ENCODE results near the gene BCDIN3D.
"Not testable (repeated sequence)": the region's sequence is repeated elsewhere in the genome, so short reads cannot be mapped to it uniquely, and the experiment has no call there.

Gene BCDIN3D, protein sequence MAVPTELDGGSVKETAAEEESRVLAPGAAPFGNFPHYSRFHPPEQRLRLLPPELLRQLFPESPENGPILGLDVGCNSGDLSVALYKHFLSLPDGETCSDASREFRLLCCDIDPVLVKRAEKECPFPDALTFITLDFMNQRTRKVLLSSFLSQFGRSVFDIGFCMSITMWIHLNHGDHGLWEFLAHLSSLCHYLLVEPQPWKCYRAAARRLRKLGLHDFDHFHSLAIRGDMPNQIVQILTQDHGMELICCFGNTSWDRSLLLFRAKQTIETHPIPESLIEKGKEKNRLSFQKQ

GRCh38 chr12:49842519-49843352, at the start of gene BCDIN3D:
TSS of gene BCDIN3D (minus strand) at chr12:49843106. CDS start at chr12:49843087, 19 bp downstream.
- DNase-seq (ENCODE audit: low read depth in 1 of 2, low spot score in 1 of 2): peak; percentile 86 to 89

GRCh38 chr12:49892084-49892731, 49.3 kb upstream of the BCDIN3D start:
- no peak for DNase-seq (ENCODE audit: low read depth in 1 of 2, low spot score in 1 of 2)

DNA sequence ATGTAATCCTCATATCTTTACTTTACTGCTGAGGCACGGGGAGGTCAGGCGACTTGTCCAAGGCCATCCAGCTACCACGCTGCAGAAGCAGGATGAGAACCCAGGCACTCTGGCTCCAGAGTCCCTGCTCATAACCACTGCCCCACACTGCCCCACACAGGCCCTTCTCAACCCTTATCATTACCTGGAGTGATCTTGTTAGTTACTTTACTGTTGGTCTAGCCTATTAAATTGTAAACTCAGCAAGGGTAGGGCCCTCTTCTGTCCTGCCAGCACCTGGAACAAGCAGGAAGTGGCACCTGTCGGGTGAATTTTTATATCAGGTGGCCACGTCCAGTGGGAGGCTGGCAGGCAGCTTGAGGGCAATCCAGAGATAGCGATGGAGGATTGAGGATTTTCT, 48.6 kb upstream of the BCDIN3D start:
- no peak for DNase-seq (ENCODE audit: low read depth in 1 of 2, low spot score in 1 of 2)

GRCh38 chr12:49891012-49891411, 48.1 kb upstream of the BCDIN3D start:
- DNase-seq (ENCODE audit: low read depth in 1 of 2, low spot score in 1 of 2): no peak

- DNase-seq (ENCODE audit: low read depth in 1 of 2, low spot score in 1 of 2): no peak
These were observed 47.2 kb upstream of the BCDIN3D start for GRCh38 chr12:49890096-49890461.

- DNase-seq (ENCODE audit: low read depth in 1 of 2, low spot score in 1 of 2): no peak
These were observed 46.6 kb upstream of the BCDIN3D start for GRCh38 chr12:49889361-49890095.

DNA sequence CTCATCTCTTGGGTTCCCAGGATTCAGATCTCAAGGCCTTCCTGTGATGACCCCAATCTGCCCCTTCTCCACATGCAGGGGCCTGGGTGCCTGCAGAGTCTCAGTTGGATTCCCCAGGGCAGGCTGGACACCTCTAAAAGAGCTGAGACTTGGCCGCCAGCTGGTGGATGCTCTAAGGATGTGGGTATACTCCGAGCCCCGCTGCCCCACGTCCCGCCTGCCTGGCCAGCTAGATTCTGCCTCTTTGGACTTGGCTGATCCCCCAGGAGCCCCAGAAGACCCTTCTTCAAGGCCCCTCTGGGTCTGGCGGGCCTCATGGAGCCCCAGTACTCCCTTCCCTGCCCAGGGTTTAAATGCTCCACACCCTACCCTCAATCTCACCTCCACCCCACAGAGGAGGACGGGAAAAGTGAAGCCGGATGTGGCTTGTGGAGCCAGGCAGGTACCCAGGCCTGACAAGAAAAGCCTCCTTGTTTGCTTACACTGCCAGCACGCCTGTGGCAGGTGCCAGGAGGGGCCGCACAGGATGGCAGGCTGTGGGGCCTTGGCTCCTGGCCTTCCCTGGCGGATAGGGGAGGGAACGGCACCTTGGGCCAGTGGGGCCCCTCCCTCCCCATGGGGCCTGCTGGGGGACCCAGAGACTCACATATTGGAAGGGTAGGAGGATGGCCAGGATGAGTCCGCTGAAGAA, 45.7 kb upstream of the BCDIN3D start:
- no peak for DNase-seq (ENCODE audit: low read depth in 1 of 2, low spot score in 1 of 2)

DNA sequence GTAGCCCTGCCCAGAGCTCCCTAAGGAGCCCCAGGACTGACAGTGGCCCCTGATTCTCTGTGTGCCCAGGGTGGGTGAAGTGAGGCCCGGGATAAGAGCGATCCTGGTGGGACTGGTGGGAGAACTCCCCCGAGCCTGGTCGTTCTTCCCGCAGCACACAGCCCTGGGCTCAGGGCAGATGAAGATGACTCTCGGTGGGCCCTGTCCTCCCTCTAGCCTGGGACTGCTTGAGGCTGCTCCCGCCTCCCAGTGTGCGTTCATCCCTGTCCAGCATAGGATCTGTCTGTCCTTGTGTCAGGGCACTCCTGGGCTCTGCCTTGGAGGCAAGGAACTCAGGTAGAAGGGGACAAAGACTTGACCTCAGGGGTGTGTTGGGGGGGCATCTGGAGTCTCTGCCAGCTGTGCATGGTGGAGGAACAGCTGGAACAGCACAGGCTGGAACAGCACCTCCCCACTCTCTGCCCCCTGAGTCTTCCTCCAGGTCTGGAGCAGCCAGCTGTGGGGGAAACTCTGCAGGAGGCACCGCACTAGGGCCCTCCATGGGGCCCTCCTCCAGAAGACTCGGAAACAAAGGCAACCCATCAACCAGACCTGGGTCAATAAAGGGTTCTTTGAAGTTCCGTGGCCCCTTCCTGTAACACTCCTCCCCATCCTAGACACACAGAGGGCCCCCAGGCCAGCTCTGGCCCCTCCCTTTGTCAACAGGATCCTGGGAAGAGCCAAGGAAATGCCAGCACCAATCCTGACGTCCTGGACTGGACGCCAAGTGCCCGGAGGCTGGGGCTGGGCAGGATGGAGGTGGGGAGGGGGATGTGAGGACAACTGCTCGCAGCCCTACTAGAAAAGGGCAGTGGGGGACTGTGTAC, 44.9 kb upstream of the BCDIN3D start:
- no peak for DNase-seq (ENCODE audit: low read depth in 1 of 2, low spot score in 1 of 2)

GRCh38 chr12:49887091-49887490, 44.2 kb upstream of the BCDIN3D start:
- DNase-seq (ENCODE audit: low read depth in 1 of 2, low spot score in 1 of 2): no peak

- DNase-seq (ENCODE audit: low read depth in 1 of 2, low spot score in 1 of 2): no peak
These were observed 43.0 kb upstream of the BCDIN3D start for GRCh38 chr12:49885663-49886461.

GRCh38 chr12:49885118-49885517, 42.2 kb upstream of the BCDIN3D start:
- no peak for DNase-seq (ENCODE audit: low read depth in 1 of 2, low spot score in 1 of 2)

GRCh38 chr12:49882851-49883464, 40.1 kb upstream of the BCDIN3D start:
- no peak for DNase-seq (ENCODE audit: low read depth in 1 of 2, low spot score in 1 of 2)

GRCh38 chr12:49882248-49882850, 39.4 kb upstream of the BCDIN3D start:
- DNase-seq (ENCODE audit: low read depth in 1 of 2, low spot score in 1 of 2): no peak

- DNase-seq (ENCODE audit: low read depth in 1 of 2, low spot score in 1 of 2): no peak
These were observed 38.7 kb upstream of the BCDIN3D start for GRCh38 chr12:49881415-49882247.

GRCh38 chr12:49880756-49881414, 38.0 kb upstream of the BCDIN3D start:
- no peak for DNase-seq (ENCODE audit: low read depth in 1 of 2, low spot score in 1 of 2)

DNA sequence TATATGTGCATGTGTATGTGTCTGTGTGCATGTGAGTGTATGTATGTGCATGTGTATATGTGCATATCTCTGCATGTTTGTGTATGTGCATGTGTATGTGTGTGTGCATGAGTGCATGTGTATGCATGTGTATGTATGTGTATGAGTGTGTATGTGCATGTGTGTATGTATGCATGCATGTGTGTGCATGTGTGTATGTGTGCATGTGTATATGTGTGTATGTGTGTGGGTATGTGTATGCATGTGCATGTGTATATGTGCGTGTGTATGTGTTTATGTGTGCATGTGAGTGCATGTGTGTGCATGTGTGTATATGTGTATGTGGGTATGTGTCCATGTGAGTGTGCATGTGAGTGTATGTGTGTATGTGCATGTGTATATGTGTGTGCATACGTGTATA, 36.2 kb upstream of the BCDIN3D start:
- DNase-seq (ENCODE audit: low read depth in 1 of 2, low spot score in 1 of 2): not testable (repeated sequence)

- DNase-seq (ENCODE audit: low read depth in 1 of 2, low spot score in 1 of 2): no peak
These were observed 35.1 kb upstream of the BCDIN3D start for GRCh38 chr12:49878021-49878420.
